HG02970 (cell line): ENCODE measurements around the gene TGIF2.
"Not testable (repeated sequence)": the region's sequence is repeated elsewhere in the genome, so short reads cannot be mapped to it uniquely, and the experiment has no call there.

Experiments used
- ATAC-seq: cut with Tn5 transposase; IDR thresholded peaks from one replicate; pipeline ENCODE4 v1.9.1; 2021; ENCODE audit warnings: mild to moderate bottlenecking, moderate library complexity, moderate number of reproducible peaks; ENCODE audit not compliant: unreplicated experiment, low FRiP score

The TGIF2 gene

DNA sequence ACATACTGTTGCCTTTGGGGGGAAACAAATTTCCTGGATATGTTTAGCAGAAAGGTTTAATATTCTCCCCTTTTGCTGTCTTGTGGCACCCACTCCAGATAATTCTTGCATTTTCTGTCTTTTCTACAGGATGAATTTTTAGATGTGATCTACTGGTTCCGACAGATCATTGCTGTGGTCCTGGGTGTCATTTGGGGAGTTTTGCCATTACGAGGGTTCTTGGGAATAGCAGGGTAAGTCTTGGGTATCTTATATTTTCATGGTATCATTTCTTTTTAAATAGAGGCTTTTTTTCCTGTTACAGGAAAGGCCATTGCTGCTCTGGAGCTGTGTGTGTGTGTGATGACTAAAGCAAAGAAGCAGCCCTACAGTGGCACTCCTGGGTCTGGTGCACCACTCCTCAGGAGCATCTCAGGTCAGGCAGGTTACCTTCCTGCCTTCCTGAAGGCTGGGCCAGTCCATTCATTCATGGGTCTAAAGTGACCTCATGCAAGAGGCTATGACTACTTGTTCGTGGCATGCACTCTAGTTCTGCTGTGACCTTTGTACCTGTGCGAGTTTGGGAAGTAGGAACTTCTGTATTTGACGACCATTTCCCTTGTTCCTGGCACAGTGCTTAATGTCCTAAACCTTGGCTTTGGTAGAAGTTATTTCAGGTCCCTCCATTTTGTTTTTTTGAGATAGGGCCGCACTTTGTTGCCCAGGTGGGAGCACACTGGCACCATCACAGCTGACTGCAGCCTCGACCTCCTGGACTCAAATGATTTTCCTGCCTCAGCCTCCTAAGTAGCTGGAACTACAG lies 34.4 kb downstream of the TGIF2 start:
- no peak for ATAC-seq

- not testable (repeated sequence) for ATAC-seq
Observed at GRCh38 chr20:36608388-36608728, 35.0 kb downstream of the TGIF2 start.

GRCh38 chr20:36611625-36612024 lies 38.2 kb downstream of the TGIF2 start:
- ATAC-seq = no peak

DNA sequence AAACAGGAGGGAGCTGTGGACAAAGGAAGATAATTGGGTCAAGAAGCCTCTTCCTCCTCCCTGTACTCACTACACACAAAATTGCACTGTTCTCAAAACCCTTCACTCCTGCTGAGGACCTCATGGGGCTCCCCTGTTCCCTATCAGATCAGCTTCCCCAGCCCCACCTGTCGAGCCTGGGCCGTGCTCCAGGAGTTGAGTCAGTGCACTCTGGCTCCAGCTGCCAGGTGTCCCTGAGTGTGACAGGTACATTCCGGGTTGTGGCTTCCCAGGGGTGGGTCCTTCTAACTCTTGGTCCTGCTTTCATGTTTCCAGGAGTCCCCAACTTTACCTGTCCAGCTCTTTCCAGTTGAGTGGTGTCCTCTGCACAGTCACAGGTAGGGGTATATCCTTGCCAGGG lies 40.6 kb downstream of the TGIF2 start:
- ATAC-seq = no peak

DNA sequence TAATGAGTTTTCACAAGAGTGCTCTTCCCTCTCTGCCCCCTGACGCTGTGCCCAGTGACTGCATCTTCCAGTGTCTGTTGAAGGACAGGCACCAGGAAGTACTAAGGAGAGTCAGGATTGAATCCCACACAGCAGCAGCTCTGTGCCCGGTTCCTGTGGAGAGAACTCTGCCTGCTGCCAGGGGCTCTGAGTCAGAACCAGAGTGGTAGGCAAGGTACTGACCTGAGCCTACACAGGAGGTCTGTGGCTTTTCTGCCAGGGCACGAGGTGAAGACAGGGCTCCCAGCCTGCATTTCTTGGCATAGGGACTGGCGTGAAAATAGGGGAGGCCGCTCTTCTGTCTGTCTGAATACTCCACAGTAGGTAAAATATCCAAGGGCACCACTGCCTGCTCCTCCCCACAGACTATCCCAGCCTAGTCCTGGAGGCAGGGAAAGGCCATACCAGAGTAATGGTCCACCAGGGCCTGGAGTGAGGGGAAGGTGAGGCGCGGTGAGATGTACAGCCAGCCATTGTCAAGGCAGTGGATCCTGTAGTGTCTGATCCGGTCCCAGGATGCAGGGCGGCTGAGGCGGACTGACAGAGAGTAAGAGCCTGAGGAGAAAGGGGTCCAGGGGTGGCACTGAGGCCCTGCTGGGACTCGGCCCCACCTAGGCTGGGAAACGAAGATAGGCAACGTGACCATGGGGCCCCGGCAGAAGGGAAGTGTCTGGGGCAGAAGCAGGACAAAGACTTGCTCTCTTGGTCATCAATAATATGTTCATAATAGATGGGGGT lies 41.6 kb downstream of the TGIF2 start:
- no peak for ATAC-seq

- no peak for ATAC-seq
Observed at GRCh38 chr20:36620917-36621316, 47.5 kb downstream of the TGIF2 start.

DNA sequence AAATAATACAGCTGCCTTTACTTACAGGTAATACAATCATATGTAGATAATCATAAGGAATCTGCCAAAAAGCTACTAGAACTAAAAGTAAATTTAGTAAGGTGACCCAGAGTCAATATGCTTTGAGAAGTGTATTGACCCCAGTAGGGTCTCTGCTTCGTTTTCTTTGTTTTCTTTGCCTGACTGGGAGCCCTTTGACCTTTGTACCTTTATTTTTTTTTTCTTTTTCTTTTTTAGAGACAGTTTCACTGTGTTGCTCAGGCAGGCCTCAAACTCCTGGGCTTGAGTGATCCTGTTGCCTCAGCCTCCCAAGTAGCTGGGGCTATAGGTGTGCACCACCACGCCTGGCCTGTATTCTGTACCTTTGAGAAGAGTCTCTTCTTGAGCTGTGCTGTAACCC lies 50.0 kb downstream of the TGIF2 start:
- ATAC-seq = no peak

DNA sequence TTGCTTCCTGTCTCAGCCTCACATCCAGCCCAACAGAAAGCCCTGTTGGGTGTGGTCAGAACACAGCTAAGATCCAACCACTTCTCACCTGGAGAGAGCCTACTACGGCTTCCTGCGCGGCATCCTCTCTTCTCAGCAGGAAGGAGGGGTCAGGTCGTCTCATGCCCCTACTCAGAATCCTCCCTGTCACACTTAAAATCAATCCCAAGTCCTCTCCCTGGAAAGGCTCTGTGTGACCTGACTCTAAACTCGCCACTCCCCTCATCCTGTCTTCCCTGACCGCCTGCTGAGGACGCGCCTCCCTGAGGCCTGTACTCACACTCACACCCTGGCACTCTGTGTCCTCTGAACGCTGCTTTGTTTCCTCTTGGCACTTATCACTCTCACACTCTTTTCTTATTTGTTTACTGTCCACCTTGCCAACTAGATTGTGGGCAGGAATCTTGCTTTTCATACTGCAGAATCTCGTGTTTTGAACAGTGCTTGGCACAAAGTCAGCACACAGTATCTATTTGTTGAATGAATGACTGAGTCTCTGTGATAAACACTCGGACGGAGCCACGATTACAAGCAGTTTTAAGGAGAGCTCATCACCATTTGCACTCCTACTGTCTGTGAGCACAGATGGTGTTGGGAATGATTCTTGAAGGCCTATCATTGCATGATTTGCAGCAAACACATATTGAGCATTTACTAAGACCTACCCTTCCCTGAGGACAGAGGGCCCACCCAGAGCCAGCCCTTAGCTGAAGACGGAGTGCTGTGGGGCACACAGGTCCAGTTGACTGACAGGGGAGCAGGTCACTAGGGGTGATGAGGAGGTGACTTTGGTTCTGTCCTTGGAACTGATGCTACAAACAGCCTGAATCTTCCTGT lies 50.9 kb downstream of the TGIF2 start:
- no peak for ATAC-seq

DNA sequence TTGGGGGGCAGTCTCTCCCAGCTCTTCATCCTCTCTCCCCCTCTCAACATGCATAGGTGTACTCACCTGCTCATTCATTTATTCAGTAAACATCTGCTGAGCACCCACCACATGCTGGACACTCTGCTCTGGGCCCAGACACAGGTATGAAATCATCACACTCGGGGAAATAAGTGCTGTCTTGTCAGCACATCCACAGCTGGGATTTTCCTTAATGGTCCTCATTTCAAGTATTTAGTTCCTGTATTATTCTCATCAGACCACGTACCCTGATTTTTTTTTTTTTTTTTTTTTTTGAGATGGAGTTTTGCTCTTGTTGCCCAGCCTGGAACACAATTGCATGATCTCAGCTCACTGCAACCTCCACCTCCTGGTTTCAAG lies 51.5 kb downstream of the TGIF2 start:
- ATAC-seq = no peak

DNA sequence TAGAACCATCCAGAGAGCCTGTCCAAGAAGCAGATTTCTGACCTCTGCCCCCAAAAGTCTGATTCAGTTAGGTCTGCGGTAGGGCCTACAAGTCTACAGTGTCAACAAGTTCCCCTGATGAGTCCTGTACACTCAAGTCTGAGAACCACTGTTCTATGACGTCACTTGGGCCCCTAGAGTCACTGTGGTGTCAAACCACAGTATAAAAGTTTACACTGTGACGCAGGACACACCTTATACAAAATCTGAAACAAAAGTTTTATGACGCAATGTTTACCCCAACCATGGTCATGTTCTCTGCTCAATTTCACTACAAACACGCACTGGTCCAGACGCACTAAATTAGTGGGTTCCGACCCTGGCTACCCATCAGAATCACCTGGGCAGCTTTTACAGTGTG lies 54.7 kb downstream of the TGIF2 start:
- no peak for ATAC-seq

- ATAC-seq = no peak
Observed at GRCh38 chr20:36629719-36630681, 56.6 kb downstream of the TGIF2 start.

DNA sequence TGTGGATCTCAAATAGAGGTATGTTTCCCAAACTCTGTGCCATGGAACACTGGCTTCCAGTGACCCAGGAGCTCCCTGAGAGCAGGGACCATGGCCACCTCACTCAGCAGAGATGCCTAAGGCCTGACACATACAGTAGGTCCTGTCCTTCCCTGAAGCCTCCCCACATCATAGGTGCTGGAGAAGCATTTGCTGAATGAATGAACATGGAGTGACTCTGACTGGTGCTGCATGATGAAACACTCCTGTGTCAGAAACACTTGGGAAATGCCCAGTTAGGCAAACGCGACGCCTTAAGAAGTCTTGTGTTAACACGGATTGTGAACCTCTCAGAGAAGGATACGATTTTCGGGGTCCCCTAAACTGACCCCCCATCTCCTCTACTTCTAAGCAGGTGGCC lies 58.2 kb downstream of the TGIF2 start:
- ATAC-seq = no peak

GRCh38 chr20:36632147-36632486 lies 58.7 kb downstream of the TGIF2 start:
- no peak for ATAC-seq

DNA sequence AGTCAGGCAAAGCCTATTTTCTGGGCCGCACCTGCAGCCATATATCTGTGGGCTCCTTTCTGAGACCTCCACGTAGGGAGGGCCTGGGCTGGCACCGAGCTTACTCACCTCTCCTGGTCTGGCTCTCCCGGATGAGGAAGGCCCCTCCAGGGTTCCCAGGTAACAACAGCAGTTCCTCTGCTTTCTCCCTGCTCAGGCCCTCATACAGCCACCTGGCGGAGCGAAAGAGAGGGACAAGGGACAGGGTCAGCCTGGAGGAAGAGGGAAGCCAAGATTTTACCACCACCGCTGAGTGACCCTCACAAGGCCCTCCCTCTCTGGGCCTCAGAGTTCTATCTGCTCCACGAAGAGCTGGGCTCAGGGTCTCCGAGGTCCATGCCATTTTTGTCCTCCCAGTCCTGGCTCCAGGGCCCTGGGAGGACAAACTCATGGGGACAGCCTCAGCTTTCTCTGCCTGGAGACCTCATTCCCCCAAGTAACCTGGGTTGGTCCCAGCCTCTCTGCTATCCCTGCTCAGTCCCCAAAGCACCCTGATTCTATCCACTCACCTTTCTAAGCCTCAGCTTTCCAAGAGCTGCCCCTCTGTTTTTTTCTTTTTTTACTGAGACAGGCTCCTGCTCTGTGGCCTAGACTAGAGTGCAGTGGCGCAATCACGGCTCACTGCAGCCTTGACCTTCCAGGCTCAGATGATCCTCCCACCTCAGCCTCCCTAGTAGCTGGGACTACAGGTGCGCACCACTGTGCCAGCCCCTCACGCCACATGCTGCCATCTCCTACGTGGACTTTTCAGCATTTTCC lies 59.3 kb downstream of the TGIF2 start:
- no peak for ATAC-seq

GRCh38 chr20:36633285-36633772 lies 59.9 kb downstream of the TGIF2 start:
- no peak for ATAC-seq

DNA sequence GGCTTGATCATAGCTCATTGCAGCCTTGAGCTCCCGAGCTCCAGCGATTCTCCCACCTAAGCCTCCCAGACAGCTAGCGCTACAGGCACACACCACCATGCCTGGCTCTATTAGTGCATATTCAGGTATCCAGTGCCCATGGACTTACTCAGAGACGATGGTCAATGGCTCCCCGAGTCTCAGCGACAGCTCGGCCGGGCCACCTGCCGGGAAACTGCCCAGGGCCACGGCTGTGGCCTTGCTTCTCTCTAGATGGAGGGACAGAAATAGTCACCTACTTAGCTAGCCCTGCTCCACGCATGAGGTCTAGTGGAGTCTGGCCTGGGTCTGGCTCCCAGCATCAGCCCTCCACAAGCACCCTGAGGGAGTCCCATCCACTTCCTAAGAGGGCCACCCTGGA lies 60.9 kb downstream of the TGIF2 start:
- no peak for ATAC-seq

DNA sequence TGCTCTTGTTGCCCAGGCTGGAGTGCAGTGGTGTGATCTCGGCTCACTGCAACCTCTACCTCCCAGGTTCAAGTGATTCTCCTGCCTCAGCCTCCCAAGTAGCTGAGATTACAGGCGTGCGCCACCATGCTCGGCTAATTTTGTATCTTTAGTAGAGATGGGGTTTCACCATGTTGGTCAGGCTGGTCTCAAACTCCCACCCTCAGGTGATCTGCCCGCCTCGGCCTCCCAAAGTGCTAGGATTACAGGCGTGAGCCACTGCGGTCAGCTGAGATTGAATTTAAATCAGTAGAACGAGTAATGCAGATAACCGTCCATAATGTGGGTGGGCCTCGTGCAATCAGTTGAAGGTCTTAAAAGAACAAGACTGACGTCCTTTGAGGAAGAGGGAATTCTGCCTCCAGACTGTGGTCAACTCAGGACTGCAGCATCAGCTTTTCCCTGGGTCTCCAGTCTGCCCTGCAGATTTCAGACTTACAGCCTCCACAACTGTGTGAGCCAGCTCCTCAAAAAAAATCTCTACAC lies 65.5 kb downstream of the TGIF2 start:
- not testable (repeated sequence) for ATAC-seq

DNA sequence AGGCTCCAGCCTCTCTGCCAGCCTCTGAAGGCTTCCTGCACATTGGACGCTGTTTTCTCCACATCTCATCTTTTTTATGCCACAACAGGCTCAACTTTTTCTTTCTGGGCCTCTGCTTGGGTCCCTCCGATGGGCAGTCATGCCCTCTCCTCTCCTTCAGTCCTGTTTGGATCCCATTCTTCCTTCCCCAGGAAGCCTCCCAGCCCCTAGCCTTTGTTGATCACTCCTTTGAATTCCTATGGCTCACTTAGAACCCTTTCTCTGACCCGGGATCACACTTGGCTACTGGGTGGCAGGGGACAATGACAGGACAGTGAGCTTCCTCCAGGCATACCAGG lies 68.1 kb downstream of the TGIF2 start:
- ATAC-seq = no peak

DNA sequence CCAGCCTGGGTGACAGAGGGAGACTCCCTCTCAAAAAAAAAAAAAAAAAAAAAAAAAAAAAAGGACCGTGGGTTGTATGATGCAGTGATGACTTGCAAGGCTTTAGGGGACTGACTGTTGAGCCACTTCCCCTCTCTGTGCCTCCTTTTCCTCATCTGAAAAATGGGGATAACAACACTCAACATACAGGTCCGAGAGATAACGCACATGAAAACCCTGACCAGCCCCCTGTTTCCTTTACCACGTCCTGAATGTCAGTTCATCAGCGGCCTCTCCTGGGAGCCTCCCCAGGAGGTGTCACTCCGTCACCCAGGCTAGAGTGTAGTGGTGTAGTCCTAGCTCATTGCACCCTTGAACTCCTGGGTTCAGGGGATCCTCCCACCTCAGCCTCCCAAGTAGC lies 68.7 kb downstream of the TGIF2 start:
- ATAC-seq = no peak
